ENCODE data around the gene MAP4K5. TPM values are rescaled to one million over a fixed set of nuclear protein-coding genes. Genes with fewer than 3 reads are reported as not detected.
A peak's percentile ranks its signal among the peaks of the same experiment; 100 is the strongest.

MAP4K5 gene
- polyA plus RNA-seq, 1 experiment: 8.8 TPM

DNA sequence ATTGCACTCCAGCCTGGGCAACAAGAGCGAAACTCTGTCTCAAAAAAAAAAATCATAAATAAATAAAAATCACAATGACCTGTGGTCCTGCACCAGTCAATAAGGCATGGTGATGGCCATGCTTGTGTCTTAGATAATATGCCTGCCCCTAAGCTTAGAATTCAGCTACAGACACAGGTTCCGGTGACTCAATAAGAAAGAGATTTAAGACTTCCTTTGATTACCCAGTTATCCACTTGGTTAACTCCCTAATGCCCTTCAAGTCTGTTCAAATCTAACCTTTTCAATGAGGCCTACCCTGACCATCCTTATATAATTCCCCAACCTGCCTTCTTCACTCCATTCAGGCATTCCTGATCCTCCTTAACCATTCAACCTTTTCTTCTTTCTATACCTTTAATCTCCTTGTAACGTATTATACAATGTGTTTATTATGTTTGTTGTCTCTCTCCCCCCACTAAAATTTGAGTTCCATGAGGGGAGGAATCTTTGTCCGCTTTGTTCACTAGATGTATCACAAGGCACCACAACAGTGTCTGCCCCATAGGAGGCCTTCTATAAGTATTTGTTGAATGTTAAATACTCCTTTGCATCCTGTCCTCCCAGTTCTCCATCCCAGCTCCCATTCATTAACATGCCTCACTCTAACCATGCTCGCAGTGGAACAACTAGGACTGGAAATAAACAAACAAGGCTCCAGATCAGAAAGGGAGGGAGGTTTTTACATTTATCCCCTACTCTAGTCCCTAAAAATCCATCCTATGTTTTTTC lies 8.9 kb downstream of the MAP4K5 start:
- ChIA-PET POLR2A (interaction anchor here (0.7 kb wide), 1 partner anchor 884 kb away, joined by 3 read pairs; no protein-coding TSS in a partner anchor), CTCF (interaction anchor here (2.7 kb wide), 1 partner anchor 203 kb away, joined by 13 read pairs; no protein-coding TSS in a partner anchor)
- TF ChIP-seq, protein P1, sequence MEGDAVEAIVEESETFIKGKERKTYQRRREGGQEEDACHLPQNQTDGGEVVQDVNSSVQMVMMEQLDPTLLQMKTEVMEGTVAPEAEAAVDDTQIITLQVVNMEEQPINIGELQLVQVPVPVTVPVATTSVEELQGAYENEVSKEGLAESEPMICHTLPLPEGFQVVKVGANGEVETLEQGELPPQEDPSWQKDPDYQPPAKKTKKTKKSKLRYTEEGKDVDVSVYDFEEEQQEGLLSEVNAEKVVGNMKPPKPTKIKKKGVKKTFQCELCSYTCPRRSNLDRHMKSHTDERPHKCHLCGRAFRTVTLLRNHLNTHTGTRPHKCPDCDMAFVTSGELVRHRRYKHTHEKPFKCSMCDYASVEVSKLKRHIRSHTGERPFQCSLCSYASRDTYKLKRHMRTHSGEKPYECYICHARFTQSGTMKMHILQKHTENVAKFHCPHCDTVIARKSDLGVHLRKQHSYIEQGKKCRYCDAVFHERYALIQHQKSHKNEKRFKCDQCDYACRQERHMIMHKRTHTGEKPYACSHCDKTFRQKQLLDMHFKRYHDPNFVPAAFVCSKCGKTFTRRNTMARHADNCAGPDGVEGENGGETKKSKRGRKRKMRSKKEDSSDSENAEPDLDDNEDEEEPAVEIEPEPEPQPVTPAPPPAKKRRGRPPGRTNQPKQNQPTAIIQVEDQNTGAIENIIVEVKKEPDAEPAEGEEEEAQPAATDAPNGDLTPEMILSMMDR (IDR thresholded peaks at IDR 0.05; ENCODE audit: insufficient read depth, low read depth, low read length): no peak
- Histone ChIP-seq H3K27me3 (ENCODE audit: control insufficient read depth, insufficient read depth, low read length) (no peaks in the 10 kb centered on the region), H3K36me3 (ENCODE audit: control insufficient read depth, insufficient read depth, low read length) (no peaks in the 10 kb centered on the region), H3K4me3 (ENCODE audit: low read depth, low read length) (no peak overlapping the region)
- DNase-seq (ENCODE audit: low read depth): no peak

DNA sequence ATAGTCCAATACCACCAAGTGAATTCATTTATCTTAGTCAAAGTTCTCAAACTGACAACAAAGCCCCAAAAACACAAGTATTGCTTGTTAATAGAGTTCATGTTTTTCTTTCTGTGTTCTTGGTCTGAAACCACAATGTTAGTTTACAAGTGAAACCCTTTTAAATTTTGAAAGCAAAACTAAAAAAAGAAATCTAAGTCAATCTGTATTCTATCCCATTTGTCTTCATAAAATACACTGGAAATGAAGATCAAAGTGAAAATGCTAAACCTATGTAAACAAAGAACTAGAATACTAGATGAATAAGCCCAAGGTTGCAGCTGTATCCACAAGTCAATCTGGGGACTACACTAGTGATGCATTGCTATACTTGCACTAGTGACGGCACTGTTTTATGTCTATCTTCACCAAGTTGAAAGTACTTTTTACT lies 10.4 kb downstream of the MAP4K5 start:
- Histone ChIP-seq H3K27me3 (ENCODE audit: control insufficient read depth, insufficient read depth, low read length) (no peaks in the 10 kb centered on the region), H3K4me3 (ENCODE audit: low read depth, low read length) (no peak overlapping the region), H3K36me3 (ENCODE audit: control insufficient read depth, insufficient read depth, low read length) (0 out of 2 replicates have a peak, but pooled peaks cover 1% of the 10 kb centered on the region)
- ChIA-PET CTCF (interaction anchor here (0.6 to 0.7 kb wide), 2 partner anchors 10 to 119 kb away, joined by 3 read pairs; partner anchors contain the start of gene MAP4K5), POLR2A (no interaction called here)
- TF ChIP-seq, protein P1 (IDR thresholded peaks at IDR 0.05; ENCODE audit: insufficient read depth, low read depth, low read length): no peak
- DNase-seq (ENCODE audit: low read depth): no peak

DNA sequence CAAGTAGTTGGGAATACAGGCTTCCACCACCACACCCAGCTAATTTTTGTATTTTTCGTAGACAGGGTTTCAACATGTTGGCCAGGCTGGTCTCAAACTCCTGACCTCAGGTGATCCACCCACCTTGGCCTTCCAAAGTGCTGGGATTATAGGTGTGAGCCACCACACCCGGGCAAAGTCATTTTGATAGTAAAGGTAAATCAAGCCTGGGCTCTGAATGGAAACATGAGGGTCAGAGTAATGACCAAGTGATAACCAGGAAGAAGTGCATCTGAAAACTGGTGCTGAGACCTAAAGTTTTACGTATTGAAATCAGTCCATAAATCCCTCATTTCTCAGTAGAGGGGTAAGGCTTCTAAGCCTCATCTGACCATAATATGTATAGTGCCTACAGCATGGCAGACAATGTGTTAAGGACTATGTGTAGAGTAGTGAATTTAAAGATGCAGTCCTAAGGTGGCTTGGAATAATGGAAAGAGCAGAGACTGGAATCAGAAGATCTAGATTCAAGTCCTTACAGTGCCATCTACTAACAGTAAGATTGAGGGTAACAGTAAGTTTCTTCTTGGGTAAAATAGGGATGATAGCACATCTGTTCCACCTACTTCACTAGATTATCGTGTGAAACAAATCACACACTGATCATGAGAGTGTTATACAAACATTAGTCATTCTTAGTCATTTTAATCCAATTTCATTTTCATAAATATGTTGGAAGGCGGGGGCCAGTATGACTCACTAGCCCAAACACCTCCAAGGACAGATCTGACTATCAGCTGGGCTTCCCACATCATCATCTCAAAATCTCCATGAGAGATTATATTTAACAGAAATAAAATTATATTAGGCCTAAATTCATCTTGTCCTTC lies 11.2 kb downstream of the MAP4K5 start:
- ChIA-PET CTCF (interaction anchor here (1.5 kb wide), 1 partner anchor 11 kb away, joined by 4 read pairs; the partner anchor contains the start of gene MAP4K5), POLR2A (no interaction called here)
- peak; percentile 50 for DNase-seq (ENCODE audit: low read depth)
- H3K36me3 ChIP-seq (ENCODE audit: control insufficient read depth, insufficient read depth, low read length): 0 out of 2 replicates have a peak, but pooled peaks cover 1% of the 10 kb centered on the region
- TF ChIP-seq, protein P1 (IDR thresholded peaks at IDR 0.05; ENCODE audit: insufficient read depth, low read depth, low read length): no peak
- no peaks in the 10 kb centered on the region for H3K27me3 ChIP-seq (ENCODE audit: control insufficient read depth, insufficient read depth, low read length)
- H3K4me3 ChIP-seq (ENCODE audit: low read depth, low read length): no peak overlapping the region

DNA sequence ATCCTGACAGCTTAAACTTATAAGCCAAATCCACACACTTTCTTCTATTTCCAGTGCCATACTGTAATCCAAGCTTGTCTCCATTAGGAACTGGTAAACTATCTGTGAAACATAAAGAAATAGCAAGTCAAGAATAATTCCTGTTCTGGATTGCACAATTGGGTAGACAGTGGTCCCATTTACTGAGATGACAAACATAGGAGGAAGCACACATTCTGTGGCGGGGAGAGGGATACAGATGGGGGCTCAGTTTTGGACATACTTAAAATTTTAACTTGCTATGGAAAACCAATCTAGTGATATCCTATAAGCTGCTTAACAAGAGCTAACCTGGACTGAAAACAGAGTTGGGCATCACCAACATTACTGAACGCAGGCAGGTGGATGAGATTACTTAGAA lies 16.3 kb downstream of the MAP4K5 start:
- ChIA-PET POLR2A (no interaction called here), CTCF (interaction anchor here (0.7 kb wide), 1 partner anchor 32 kb away, joined by 3 read pairs; no protein-coding TSS in a partner anchor)
- TF ChIP-seq, protein P1 (IDR thresholded peaks at IDR 0.05; ENCODE audit: insufficient read depth, low read depth, low read length): no peak
- no peak for DNase-seq (ENCODE audit: low read depth)
- Histone ChIP-seq H3K36me3 (ENCODE audit: control insufficient read depth, insufficient read depth, low read length) (0 out of 2 replicates have a peak, but pooled peaks cover 1% of the 10 kb centered on the region), H3K27me3 (ENCODE audit: control insufficient read depth, insufficient read depth, low read length) (no peaks in the 10 kb centered on the region), H3K4me3 (ENCODE audit: low read depth, low read length) (no peak overlapping the region)

DNA sequence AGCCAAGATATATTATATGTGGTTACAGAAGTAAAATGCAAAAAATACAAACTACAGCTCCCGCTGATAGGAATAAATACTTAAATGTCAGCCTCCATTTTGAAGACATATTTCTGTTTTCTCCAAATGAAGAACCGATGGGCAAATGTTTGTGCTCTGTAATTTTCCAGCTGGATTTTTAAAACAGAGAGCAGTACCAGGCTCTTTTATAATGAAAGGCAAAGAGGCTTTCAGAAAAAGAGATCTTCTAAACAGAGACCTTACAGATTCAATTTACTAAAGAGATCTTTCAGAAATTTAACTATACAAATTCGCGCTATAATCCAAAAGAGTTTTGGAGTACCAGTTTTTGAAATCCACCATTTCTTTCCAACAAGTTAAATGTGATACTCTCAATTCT lies 19.9 kb downstream of the MAP4K5 start:
- DNase-seq (ENCODE audit: low read depth): no peak
- TF ChIP-seq, protein P1 (IDR thresholded peaks at IDR 0.05; ENCODE audit: insufficient read depth, low read depth, low read length): no peak
- Histone ChIP-seq H3K36me3 (ENCODE audit: control insufficient read depth, insufficient read depth, low read length) (0 out of 2 replicates have a peak, but pooled peaks cover 1% of the 10 kb centered on the region), H3K4me3 (ENCODE audit: low read depth, low read length) (no peak overlapping the region), H3K27me3 (ENCODE audit: control insufficient read depth, insufficient read depth, low read length) (no peaks in the 10 kb centered on the region)
- POLR2A ChIA-PET: no interaction called here
- CTCF ChIA-PET: no interaction called here

Data from BJ (cell line).